EH (cell line): ENCODE data around the gene AVPR1B.
A peak's percentile ranks its signal among the peaks of the same experiment; 100 is the strongest.
"Not testable (repeated sequence)": the region's sequence is repeated elsewhere in the genome, so short reads cannot be mapped to it uniquely, and the experiment has no call there.

Source experiments
- DNase-seq: peaks from one replicate; pipeline ENCODE4 v3.0.0-alpha.2; 2015; ENCODE audit warnings: low read depth

Gene AVPR1B

DNA sequence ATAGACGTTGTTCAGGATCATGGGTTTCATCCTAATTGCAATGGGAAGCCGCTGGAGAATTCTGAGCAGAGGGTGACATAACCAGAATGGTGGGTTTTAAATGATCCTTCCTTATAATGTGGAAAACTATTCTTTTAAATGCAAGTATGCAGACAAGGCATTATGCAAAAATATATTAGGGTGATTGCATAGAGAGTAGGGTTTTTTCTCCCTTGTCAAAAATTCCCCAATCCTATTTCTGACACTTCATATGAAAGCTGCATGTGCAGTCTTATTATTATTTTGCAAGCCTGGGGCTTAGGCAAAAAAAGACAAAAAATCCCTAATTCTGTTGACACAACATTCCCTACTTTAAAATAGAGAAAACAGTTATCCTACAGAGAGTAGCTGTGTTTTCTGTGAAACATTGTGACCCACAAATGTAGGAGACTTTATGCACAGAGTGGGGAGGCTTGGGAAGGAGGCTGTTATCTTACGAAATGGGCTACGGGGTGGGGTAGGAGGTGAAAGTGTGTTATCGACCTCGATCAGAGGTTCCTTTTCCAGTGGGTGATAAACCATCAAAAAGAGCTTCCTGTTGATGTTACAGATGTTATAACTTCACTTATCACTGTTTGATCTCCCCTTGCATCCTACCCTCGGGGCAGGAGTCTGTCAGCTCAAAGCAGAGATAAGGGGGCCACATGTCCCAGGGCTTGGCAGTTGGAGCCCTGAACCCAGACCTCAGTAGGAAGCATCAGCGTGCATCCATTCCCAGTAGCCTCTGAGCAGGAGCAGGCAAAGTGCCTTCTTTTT lies 37.0 kb downstream of the AVPR1B start:
- DNase-seq, result no peak

DNA sequence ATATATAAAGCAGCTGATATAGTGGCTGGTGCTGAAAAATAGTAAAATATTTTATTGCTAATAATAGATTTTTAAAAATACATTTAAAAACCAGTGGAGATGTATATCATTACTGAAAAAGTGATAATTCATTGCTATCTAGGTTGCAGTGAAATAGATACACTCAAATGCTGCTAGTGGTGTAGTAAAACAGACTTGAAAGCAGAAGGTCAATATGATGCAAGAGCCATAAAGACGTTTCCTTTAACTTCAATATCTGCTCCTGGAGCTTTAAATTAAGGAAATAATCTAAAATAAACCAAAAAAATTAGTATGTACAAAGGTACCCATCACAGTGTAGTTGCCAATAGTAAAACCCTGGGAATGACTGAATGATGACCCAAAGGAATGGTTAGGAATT lies 38.1 kb downstream of the AVPR1B start:
- no peak for DNase-seq

DNA sequence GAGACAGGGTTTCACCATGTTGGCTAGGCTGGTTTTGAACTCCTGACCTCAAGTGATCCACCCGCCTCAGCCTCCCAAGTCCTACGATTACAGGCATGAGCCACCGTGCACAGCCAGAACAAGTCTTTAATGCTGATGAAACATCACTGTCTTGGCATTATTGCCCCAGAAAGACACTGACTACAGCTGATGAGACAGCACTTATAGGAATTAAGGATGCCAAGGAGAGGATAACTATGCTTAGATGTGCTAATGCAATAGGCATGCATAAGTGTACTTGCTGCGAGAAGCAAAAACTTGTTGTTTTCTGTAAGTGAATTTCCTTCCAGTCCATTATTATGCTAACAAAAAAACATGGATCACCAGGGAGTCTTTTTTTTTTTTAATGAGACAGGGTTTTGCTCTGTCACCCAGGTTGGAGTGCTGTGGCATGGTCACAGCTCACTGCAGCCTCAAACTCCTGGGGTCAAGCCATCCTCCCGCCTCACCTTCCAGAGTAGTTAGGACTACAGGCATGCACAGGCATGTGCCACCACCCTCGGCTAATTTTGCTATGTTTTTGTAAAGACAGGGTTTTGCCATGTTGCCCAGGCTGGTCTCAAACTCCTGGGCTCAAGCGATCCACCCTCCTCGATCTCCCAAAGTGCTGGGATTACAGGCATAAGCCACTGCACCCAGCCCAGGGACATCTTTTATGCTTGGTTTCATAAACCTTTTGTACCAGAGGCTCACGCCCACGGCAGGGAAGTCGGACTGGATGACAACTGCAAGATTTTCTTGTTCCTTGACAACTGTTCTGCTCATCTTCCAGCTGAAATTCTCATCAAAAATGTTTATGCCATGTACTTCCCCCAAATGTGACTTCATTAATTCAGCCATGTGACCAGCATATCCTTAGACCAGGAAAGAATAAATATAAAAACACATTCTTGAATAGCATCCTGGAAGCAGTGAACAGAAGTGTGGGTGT lies 41.1 kb downstream of the AVPR1B start:
- peak; percentile 42 for DNase-seq

DNA sequence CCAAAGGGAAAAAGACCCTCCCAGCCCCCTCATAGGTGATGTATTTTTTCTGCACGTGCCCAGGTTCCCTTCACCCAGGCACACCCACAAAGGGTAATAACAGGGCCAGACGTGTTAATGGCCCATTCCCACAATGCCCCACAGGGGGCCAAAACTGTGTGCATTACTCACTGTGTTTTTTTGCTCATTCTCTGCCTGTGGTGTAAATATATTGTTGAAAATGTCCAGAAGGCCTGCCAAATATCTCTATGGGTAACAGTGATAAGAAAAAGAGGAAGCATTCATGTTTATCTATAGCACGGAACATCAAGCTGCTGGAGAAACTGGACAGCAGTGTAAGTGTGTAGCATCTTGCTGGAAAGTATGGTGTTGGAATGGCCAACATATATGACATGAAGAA lies 42.3 kb downstream of the AVPR1B start:
- DNase-seq, result no peak

DNA sequence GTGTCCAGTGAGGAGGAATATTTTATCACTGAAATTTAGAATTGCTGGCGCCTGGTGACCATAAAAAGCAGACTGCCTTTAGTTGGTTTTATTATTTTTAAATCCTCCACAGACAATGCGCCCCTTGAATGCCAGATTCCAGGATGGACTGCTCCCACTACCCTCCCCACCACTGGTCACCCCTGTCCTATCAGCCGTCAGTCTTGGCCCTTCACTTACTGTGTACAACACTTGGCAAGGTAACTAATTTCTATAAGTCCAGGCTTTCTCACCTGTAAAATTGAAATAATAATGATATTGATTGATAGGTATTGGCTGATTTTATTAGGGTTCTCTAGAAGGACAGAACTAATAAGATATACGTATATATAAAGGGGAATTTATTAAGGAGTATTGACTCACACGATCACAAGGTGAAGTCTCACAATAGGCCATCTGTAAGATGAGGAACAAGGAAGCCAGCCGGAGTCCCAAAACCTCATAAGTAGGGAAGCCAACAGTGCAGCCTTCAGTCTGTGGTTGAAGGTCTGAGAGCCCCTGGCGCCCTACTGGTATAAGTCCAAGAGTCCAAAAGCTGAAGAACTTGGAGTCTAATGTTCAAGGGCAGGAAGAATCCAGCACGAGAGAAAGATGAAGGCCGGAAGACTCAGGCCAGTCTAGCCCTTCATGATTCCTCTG lies 46.4 kb downstream of the AVPR1B start:
- DNase-seq, result no peak

DNA sequence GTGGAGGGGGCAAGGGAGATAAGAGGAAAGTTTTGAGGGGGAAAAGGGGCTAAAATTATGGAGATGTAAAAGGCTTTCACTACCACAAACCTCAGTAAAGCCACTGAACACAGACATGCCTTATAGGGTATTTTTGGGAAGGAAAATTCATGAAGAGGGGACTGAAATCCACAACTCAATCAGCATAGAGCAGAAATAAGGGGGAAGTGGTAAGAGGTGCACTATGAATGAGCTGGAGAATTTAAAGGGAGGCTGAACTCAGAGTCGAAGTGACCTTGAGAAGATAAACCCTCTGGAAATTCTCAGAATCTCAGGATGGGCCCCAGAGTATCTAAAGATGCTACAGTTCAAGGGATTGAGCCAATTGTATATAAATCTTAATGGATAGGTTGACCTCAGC lies 48.9 kb downstream of the AVPR1B start:
- no peak for DNase-seq

DNA sequence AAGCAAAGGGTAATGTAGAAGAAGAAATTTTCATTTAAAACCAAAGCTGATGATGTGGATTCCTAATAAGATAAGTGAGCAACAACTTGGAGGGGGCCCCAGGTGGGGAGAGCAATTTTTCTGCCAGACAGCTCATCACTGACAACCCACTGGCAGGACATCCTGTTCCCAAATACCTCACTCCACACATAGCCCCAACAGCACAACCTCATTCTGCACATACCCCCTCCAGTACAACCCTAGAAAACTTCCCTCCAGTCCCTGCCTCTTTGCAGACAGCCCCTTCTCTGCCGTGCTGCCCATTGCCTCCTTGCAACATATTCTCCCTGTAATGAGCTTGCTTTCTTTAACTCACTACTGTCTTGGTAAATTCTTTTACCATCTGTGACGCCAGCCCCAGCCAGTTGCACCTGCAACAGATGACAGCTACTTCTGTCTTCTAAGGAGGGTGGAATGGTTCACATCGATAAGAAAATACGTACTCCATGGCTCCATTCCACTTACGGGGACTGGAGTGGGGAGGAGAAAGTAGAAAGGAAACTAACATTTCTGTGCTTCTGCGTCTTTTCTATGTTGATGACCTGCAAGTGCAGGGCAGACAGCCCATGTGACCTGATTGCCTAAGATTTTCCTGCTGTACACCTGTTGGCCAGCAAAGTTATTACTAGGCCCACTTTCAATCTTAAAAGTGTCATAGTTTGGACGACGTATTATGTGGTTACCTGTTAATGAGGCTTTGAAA lies 49.5 kb downstream of the AVPR1B start:
- no peak for DNase-seq

DNA sequence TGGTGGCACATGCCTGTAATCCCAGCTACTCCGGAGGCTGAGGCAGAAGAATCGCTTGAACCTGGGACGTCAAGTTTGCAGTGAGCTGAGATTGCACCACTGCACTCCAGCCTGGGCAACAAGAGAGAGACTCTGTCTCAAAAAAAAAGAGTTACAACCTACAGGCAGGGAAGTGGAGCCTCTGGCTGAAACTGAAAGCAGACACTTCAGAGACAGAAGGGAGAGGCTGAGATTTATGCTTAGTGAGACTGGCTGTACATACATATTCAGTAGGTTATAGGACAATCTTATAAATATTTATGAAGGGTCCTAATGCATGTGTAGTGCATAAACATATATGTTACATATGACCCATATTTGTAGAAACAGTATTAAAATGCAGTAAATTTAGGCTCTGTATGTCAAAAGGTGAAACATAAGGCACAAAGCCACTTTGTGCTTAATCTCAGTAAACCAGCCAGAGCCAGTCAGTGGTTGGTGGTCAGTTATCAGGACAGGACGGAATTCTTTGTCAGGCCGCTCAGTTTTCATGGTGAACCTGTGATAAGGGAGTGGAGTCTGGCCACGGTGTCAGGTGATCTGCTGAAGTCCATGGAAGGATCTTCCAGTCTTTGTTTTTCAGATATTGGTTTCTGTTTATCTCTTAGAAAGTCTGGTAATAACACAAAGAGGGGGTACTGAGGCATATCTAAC lies 50.6 kb downstream of the AVPR1B start:
- no peak for DNase-seq

DNA sequence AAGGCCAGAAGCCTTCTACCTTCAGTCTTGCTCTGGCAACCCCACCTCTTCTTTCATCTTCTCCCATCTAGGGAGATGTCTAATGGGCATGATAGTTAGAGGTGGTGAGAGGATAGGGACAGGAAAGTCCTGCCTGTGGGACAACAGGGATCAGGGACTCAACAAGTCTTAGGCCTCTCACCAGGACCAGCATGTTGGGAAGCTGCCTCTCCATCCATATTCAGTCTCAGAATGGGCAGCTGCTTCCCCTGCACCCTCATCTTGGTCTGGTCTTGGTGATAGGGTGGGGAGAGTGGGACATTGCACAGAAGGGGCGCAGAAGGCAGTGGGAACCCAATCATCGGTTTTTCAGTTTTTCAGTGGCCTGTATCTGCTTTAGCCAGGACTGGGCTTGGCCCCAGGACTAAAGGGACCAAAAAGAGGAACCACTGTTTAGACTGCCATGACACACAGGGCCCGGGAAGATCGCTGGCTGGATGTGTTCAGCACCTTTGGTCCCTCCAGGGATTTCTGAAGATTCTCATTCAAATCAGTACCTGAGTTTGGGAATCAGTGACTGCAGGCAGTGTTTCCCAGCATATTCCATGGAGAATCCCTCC lies 51.5 kb downstream of the AVPR1B start:
- no peak for DNase-seq

DNA sequence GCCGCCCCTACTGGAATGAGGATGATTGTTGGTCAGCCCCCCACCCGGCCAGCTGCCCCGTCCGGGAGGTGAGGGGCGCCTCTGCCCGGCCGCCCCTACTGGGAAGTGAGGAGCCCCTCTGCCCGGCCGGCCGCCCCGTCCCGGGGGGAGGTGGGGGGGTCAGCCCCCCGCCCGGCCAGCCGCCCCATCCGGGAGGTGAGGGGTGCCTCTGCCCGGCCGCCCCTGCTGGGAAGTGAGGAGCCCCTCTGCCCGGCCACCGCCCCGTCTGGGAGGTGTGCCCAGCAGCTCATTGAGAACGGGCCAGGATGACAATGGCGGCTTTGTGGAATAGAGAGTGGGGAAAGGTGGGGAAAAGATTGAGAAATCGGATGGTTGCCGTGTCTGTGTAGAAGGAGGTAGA lies 52.7 kb downstream of the AVPR1B start:
- not testable (repeated sequence) for DNase-seq

DNA sequence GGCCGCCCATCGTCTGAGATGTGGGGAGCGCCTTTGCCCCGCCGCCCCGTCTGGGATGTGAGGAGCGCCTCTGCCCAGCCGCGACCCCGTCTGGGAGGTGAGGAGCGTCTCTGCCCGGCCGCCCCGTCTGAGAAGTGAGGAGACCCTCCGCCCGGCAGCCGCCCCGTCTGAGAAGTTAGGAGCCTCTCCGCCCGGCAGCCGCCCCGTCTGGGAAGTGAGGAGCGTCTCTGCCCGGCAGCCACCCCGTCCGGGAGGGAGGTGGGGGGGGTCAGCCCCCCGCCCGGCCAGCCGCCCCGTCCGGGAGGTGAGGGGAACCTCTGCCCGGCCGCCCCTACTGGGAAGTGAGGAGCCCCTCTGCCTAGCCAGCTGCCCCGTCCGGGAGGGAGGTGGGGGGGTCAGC lies 53.2 kb downstream of the AVPR1B start:
- not testable (repeated sequence) for DNase-seq

DNA sequence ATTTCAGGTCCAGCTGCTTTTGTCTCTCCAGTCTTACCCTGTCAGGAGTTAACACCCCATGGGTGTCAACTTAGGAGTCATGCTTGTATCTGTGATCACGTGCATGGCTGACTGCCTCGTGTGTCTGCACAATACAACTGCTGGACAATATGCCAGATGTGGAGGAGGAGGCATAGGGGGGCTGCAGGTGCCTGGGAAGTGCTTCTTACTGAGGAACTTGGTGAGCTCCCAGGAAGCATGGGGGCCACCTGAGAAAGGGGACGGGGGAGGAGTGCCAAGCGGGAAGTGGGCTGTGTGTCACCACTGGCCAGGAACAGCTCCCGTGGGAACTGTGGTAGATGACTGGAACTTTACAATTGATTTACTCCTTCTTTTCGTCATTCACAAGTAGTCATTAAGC lies 54.7 kb downstream of the AVPR1B start:
- DNase-seq, result no peak

DNA sequence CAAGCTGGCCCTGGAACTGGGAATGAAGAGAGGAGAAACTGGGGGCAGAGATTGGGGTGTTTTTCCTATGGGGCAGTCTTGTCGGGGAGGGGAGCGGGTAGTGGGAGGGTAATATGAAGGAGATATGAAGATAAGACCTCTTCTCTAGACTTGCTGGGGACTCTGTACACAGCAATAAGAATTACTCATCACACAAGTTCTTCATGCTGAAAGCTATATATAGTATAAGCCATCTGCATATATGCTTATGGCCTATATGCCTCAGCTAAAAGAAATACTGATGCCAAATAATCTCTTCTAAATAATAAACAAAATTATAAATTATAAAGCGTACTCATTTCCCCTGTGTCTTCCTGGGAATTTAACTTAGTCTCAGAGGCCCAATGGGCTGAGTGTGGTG lies 56.3 kb downstream of the AVPR1B start:
- DNase-seq, result no peak
